Loucy (cell line): ENCODE data around the gene COL4A3.

Experiments used
- H2AFZ ChIP-seq: fragments of 200-600 bp; sonication (generic); 2 replicates; pipeline ENCODE4 v1.6.0; 2016; ENCODE audit warnings: antibody characterized with exemption, mild to moderate bottlenecking, low read length, moderate library complexity
- H3F3A ChIP-seq: fragments of 200-600 bp; 2 replicates; pipeline ENCODE4 v1.6.0; 2016; ENCODE audit warnings: antibody characterized with exemption, low read depth, mild to moderate bottlenecking
- H3K27me3 ChIP-seq: fragments of 200-600 bp; sonication (generic); 2 replicates; pipeline ENCODE4 v1.6.1; 2014; ENCODE audit warnings: low read length, mild to moderate bottlenecking; ENCODE audit not compliant: insufficient read depth, poor library complexity, severe bottlenecking
- H3K36me3 ChIP-seq: fragments of 200-600 bp; sonication (generic); 2 replicates; pipeline ENCODE4 v1.6.1; 2016; ENCODE audit warnings: low read length; ENCODE audit not compliant: insufficient read depth
- H3K4me1 ChIP-seq: fragments of 200-600 bp; sonication (generic); 2 replicates; pipeline ENCODE4 v1.5.1; 2014; ENCODE audit warnings: low read length, mild to moderate bottlenecking; ENCODE audit not compliant: insufficient read depth, poor library complexity, severe bottlenecking
- H3K4me2 ChIP-seq: fragments of 200-600 bp; sonication (generic); 2 replicates; pipeline ENCODE4 v1.6.0; 2014; ENCODE audit warnings: antibody characterized with exemption, low read length, low read depth, mild to moderate bottlenecking; ENCODE audit not compliant: poor library complexity, severe bottlenecking
- H3K4me3 ChIP-seq: fragments of 200-600 bp; sonication (generic); 2 replicates; pipeline ENCODE4 v1.5.1; 2014; ENCODE audit warnings: low read length, mild to moderate bottlenecking, mixed read lengths; ENCODE audit not compliant: poor library complexity, severe bottlenecking
- H3K79me2 ChIP-seq: fragments of 200-600 bp; sonication (generic); 2 replicates; pipeline ENCODE4 v1.6.1; 2014; ENCODE audit warnings: low read length; ENCODE audit not compliant: insufficient read depth
- H3K9ac ChIP-seq: fragments of 200-600 bp; sonication (generic); 2 replicates; pipeline ENCODE4 v1.6.0; 2014; ENCODE audit warnings: mild to moderate bottlenecking, low read depth, low read length, moderate library complexity; ENCODE audit not compliant: poor library complexity, severe bottlenecking
- H3K9me2 ChIP-seq: fragments of 200-600 bp; sonication (generic); replicated peaks from 2 replicates; pipeline ENCODE4 v1.6.1; 2016; ENCODE audit warnings: low read depth, low read length, mixed read lengths
- H3K9me3 ChIP-seq: fragments of 200-600 bp; sonication (generic); 2 replicates; pipeline ENCODE4 v1.6.1; 2014; ENCODE audit warnings: mild to moderate bottlenecking, antibody characterized with exemption, low read length, low read depth; ENCODE audit not compliant: insufficient read depth
- H4K20me1 ChIP-seq: fragments of 200-600 bp; sonication (generic); 2 replicates; pipeline ENCODE4 v1.6.0; 2014; ENCODE audit warnings: antibody characterized with exemption, low read length, mild to moderate bottlenecking; ENCODE audit not compliant: insufficient read depth, poor library complexity, severe bottlenecking
- EZH2phosphoT487 ChIP-seq: fragments of 200-600 bp; IDR thresholded peaks from 2 replicates; pipeline ENCODE4 v1.6.1; 2018; ENCODE audit warnings: antibody characterized with exemption, mild to moderate bottlenecking, moderate library complexity, borderline replicate concordance
- TF ChIP-seq, protein P1 (sequence below): fragments of 200-600 bp; sonication (generic); conservative IDR thresholded peaks from 2 replicates; pipeline ENCODE4 v1.5.1; 2014; ENCODE audit warnings: mild to moderate bottlenecking, antibody characterized with exemption, low read length

The COL4A3 gene

GRCh38 chr2:227141301-227141700 lies 23.1 kb upstream of the COL4A3 start:
- TF ChIP-seq EZH2phosphoT487: no peak
- TF ChIP-seq, protein P1, sequence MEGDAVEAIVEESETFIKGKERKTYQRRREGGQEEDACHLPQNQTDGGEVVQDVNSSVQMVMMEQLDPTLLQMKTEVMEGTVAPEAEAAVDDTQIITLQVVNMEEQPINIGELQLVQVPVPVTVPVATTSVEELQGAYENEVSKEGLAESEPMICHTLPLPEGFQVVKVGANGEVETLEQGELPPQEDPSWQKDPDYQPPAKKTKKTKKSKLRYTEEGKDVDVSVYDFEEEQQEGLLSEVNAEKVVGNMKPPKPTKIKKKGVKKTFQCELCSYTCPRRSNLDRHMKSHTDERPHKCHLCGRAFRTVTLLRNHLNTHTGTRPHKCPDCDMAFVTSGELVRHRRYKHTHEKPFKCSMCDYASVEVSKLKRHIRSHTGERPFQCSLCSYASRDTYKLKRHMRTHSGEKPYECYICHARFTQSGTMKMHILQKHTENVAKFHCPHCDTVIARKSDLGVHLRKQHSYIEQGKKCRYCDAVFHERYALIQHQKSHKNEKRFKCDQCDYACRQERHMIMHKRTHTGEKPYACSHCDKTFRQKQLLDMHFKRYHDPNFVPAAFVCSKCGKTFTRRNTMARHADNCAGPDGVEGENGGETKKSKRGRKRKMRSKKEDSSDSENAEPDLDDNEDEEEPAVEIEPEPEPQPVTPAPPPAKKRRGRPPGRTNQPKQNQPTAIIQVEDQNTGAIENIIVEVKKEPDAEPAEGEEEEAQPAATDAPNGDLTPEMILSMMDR: no peak
- Histone ChIP-seq H3K36me3 (no peaks in the 10 kb centered on the region), H4K20me1 (no peaks in the 10 kb centered on the region), H3K9me2 (no peaks in the 10 kb centered on the region), H3K4me1 (no peaks in the 10 kb centered on the region), H3K27me3 (no peaks in the 10 kb centered on the region), H3K9ac (no peak overlapping the region), H2AFZ (no peak overlapping the region), H3K79me2 (no peaks in the 10 kb centered on the region), H3K9me3 (no peaks in the 10 kb centered on the region), H3K4me2 (no peak overlapping the region), H3K4me3 (no peak overlapping the region), H3F3A (no peaks in the 10 kb centered on the region)

GRCh38 chr2:227143895-227144294 lies 20.5 kb upstream of the COL4A3 start:
- Histone ChIP-seq H3K4me3 (no peak overlapping the region), H3K79me2 (no peaks in the 10 kb centered on the region), H3K4me2 (no peak overlapping the region), H4K20me1 (no peaks in the 10 kb centered on the region), H3K9me2 (no peaks in the 10 kb centered on the region), H2AFZ (no peak overlapping the region), H3F3A (no peaks in the 10 kb centered on the region), H3K27me3 (no peaks in the 10 kb centered on the region), H3K36me3 (no peaks in the 10 kb centered on the region), H3K9ac (no peak overlapping the region), H3K4me1 (no peaks in the 10 kb centered on the region), H3K9me3 (peaks cover 3% of the 10 kb centered on the region; the same call in 1 of the 2 replicates)
- TF ChIP-seq, protein P1: no peak
- no peak for TF ChIP-seq EZH2phosphoT487

DNA sequence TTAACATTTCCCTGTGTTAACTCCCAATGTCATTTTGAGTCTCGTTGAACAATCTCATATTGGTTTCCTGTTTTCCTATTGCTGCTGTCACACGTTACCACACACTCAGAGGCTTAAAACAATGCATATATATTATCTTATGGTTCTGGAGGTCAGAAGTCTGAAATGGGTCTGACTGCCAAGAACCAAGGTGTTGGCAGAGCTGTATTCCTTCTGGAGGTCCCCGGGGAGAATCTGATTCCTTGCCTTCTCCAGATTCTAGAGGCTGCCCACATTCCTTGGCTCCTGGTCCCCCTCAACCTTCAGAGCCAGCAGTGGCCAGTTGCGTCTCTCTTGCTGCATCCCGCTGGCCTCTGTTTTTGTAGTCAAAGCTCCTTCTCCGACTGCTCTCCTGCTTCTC lies 18.0 kb upstream of the COL4A3 start:
- TF ChIP-seq, protein P1: no peak
- no peak for TF ChIP-seq EZH2phosphoT487
- no peak overlapping the region for H3K4me3 ChIP-seq

More for the DNA sequence above, 18.0 kb upstream of the COL4A3 start:
- H3K4me2 ChIP-seq: no peak overlapping the region
- no peaks in the 10 kb centered on the region for H3K27me3 ChIP-seq
- no peak overlapping the region for H2AFZ ChIP-seq
- no peaks in the 10 kb centered on the region for H3K4me1 ChIP-seq
- no peaks in the 10 kb centered on the region for H3F3A ChIP-seq
- H3K9me3 ChIP-seq: peaks cover 3% of the 10 kb centered on the region; the same call in 1 of the 2 replicates
- no peaks in the 10 kb centered on the region for H3K79me2 ChIP-seq
- no peak overlapping the region for H3K9ac ChIP-seq
- H4K20me1 ChIP-seq: no peaks in the 10 kb centered on the region
- no peaks in the 10 kb centered on the region for H3K9me2 ChIP-seq
- no peaks in the 10 kb centered on the region for H3K36me3 ChIP-seq
